ENCODE measurements around the gene CD83.

Gene CD83

GRCh38 chr6:14118446-14118845, 874 bp downstream of the CD83 start:
- TF ChIP-seq CTCF (IDR thresholded peaks at IDR 0.05; ENCODE audit: extremely low read depth, insufficient read depth, missing control alignments), result no peak
- no peak for DNase-seq (ENCODE audit: low spot score)
- in situ Hi-C loops (cut with MboI; ENCODE audit: low pct_unique_long_range_greater_than_20kb, low sequenced_read_pairs, unreplicated experiment), result no loop called here

- DNase-seq (ENCODE audit: low spot score), result no peak
- in situ Hi-C loops (cut with MboI; ENCODE audit: low pct_unique_long_range_greater_than_20kb, low sequenced_read_pairs, unreplicated experiment), result no loop called here
- no peak for TF ChIP-seq CTCF (IDR thresholded peaks at IDR 0.05; ENCODE audit: extremely low read depth, insufficient read depth, missing control alignments)
Observed at GRCh38 chr6:14119784-14120183, 2.2 kb downstream of the CD83 start.

- no peak for TF ChIP-seq CTCF (IDR thresholded peaks at IDR 0.05; ENCODE audit: extremely low read depth, insufficient read depth, missing control alignments)
- DNase-seq (ENCODE audit: low spot score), result no peak
- in situ Hi-C loops (cut with MboI; ENCODE audit: low pct_unique_long_range_greater_than_20kb, low sequenced_read_pairs, unreplicated experiment), result no loop called here
Observed at GRCh38 chr6:14120546-14120945, 3.0 kb downstream of the CD83 start.

- in situ Hi-C loops (cut with MboI; ENCODE audit: low pct_unique_long_range_greater_than_20kb, low sequenced_read_pairs, unreplicated experiment), result no loop called here
- DNase-seq (ENCODE audit: low spot score), result peak; percentile 68
- TF ChIP-seq CTCF (IDR thresholded peaks at IDR 0.05; ENCODE audit: extremely low read depth, insufficient read depth, missing control alignments), result no peak
Observed at GRCh38 chr6:14121936-14122344, 4.4 kb downstream of the CD83 start.

GRCh38 chr6:14123386-14124111, 6.0 kb downstream of the CD83 start:
- no peak for TF ChIP-seq CTCF (IDR thresholded peaks at IDR 0.05; ENCODE audit: extremely low read depth, insufficient read depth, missing control alignments)
- DNase-seq (ENCODE audit: low spot score), result no peak
- in situ Hi-C loops (cut with MboI; ENCODE audit: low pct_unique_long_range_greater_than_20kb, low sequenced_read_pairs, unreplicated experiment), result no loop called here

- in situ Hi-C loops (cut with MboI; ENCODE audit: low pct_unique_long_range_greater_than_20kb, low sequenced_read_pairs, unreplicated experiment), result no loop called here
- no peak for TF ChIP-seq CTCF (IDR thresholded peaks at IDR 0.05; ENCODE audit: extremely low read depth, insufficient read depth, missing control alignments)
- no peak for DNase-seq (ENCODE audit: low spot score)
Observed at GRCh38 chr6:14125346-14125745, 7.8 kb downstream of the CD83 start.

Measured in GM13977 (cell line).